ENCODE measurements around the gene SORCS2.
A peak's percentile ranks its signal among the peaks of the same experiment; 100 is the strongest.

Gene SORCS2

DNA sequence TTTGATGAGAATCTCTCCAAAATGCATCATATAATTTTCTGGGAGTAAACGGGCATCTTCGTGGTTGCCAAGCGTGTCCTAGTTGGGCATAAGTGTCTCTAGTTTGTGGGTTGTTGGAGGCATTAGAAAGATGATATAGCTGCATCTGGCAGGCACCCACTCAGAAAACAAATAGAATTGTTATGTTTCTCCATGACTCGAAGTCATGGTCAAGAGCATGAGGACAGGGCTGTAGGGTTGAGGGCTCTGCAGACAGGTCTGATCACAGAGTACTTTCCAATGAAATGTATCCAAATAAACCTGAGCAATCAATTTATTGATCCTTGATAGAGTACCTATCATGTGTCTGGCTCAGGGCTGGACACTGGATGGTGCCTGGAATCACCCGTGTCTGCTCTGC is 82.7 kb downstream of the SORCS2 start:
- no peak for DNase-seq

DNA sequence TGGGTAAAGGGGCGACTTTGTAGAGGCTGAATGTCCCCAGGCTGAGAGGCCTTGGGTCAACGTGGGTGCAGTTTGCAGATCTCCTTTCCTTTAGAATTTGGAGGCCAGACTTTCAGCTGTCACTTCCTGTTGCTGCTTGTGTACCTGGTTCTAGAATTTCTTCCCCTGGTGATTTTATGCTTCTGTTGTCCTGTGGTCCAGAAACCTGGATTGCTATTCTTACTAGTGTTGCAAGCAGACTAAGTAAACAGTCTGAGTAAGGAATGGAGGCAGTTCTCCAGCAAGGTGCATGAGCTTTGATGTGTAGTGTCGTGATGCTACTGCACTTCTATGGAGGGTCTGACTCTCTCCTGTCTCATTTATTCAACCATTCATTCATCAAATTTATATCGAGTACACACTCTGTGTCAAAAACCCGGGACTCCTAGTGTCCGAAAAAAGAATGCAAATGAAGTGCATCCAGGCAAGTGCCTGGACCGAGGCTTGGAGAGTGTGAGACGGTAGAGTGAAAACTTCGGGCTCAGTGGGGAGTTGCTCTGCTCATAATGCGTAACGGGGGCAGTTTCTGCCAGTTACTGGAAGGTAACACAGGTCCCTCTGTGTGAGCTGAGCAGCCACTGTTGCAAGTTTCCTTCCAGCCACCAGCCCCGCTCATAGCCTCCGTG is 83.3 kb downstream of the SORCS2 start:
- DNase-seq: no peak

DNA sequence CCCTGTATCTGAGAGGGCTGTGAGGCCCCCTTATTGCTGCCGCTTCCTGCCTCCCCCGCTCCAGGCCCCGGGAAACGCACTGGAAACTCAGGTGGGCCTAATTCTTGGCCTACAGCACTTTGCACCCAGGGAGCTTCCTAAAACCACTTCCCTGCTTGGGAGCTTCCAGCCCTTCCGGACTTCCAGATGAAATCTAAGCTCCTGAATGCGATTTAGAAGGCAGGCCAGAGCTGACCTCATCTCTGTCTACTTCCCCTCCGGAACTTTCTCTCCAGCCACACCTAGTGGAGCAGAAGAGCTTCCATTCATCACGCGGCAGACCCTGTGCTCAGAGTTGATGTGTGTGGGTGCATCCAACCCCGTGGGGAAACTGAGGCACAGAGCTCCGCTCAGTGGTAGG is 84.2 kb downstream of the SORCS2 start:
- peak; percentile 62 for DNase-seq

DNA sequence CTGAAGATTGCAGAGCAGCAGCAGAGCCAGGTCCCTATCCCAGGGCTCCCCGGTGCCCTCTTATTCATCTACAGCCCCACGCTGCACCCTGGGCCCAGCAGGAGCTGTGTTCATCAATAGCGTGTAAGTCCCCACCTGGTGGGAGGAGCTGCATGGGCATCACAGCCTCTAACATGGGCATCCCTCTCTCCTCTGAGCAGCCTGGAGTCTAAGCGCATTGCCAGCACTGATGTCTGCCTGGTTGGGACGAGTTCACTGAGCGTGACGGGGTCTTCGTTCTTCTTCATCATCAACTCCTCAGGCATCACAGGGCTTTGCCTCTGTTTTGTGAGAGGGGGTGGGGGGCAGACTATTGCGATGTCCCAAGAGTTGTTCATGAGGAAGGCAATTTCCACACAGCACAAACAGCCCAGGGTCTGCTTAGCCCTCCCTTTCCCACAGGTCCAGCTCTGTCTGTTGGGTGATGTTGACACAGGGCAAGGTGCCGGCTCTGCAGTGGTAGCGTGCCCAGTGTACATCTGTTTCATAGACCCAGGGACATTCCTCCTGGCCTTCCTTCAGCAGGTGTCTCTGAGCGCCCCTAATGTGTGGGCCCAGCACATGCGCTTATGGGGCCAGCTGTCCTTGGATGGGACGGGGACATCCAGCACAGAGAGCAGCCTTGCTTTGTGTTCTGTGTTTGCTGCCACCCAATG is 85.9 kb downstream of the SORCS2 start:
- DNase-seq: no peak

DNA sequence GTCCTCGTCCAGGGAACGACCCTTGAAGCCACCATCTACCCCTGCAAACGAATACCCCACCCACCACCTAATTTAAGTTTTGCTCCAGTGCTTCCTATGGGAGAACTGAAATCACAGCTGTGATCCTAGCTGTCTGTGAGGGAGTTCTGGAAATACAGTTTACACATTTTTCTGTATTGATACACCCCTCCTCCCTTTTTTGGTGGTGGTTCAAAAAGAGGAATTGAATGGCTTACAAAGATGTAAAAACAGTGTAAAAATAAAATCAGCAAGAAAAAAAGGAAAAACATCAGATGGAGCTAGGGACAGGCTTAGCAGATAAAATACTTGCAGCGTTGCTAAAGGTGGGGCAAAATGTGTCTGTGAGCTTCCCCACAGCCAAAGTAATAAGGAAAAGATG is 86.6 kb downstream of the SORCS2 start:
- no peak for DNase-seq

DNA sequence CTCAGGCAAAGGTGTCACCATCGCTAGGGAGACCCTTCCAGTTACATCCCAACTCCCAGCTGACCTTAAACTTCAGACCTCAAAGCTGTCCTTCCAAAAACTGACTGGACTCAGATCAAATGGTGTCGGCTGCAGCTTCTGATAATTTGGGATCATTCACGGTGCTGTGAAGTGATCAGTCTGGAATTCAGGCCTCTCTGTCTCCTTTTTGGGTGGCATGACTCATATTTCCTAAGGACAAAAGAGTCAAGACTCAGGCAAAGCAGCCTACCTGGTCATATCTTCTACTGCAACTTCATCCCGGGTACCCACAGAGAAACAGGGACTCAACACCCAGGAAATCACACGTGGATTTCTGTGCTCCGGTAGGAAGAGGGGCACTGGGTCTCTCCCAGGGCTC is 87.6 kb downstream of the SORCS2 start:
- no peak for DNase-seq

DNA sequence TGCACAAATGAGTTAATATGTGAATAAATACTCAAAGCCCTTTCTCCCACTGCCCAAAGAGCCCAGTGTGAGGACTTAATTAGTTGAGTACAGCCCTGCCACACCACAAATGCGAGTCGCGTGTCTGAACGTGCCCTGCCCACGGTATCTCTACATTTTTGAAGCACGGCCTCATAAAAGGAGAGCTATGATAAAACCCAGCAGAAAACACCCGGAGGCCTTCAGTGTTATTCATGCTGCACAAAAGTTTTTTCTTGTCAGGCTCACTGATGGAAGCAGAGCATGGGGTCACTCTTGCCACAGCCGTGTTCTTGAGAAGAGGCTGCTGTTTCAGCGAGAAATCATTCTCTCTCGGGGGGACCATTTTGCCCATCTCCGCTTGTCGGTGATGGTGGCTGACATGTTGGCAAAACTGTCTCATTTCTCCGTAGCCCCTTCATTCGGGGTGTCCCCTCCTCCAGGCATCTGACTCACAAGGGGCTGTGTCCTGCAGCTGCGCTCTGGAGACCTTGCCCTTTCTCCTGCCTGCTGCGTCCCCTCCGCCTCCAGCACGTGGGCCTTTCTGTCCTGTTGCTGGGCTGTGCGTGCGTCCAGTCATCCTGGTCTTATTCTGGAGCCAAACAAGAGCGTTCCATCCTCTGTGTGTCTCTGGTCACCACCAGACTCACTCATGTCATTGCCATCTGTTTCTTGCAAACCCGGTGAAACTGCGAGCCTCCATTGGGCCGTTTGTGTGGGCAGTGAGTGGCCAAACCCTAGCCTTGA is 88.8 kb downstream of the SORCS2 start:
- no peak for DNase-seq

DNA sequence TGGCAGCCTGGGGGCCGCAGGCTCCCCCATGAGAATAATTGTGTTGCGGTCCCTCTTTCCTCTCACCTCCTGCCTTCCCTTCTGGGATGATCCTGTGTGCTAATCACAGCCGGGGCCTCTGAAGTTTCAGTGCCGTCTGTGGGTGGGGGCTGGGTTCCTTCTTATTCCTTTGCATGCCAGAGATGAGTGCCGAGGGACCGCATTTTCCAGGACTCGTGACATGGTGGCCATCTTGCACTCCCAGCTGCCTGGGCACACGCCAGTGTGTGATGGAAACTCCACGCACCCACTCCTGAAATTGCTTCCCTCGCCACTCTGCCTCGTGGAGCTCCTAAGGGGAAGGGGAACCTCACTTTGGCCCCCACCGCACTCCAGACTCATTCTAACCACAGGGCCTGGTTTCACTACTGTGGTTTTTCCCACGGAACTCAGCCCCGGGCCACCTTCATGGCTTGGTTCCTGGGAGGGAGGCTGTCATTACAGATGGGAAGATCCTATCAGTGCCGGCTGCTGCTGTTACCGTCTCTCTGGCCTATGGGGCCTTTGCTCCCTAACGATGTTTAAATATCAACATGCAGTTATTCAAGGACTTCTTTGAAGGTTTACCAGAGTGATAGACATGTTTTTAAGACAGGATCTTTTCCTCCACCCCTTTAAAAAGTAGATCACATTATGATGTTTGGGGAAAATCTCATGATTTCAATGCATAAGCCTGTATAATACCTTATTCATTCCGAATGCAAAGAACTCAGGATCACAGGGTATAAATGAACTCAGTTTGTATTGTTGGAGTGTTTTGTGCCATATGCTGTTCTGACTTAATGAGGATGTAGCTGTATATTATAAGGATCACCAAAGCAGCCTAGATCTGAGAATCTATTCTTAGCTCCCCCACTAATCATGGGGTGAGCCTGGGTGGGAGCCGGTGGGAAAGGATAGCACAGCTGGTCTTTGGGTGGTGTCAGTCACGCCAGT is 89.6 kb downstream of the SORCS2 start:
- DNase-seq: no peak

DNA sequence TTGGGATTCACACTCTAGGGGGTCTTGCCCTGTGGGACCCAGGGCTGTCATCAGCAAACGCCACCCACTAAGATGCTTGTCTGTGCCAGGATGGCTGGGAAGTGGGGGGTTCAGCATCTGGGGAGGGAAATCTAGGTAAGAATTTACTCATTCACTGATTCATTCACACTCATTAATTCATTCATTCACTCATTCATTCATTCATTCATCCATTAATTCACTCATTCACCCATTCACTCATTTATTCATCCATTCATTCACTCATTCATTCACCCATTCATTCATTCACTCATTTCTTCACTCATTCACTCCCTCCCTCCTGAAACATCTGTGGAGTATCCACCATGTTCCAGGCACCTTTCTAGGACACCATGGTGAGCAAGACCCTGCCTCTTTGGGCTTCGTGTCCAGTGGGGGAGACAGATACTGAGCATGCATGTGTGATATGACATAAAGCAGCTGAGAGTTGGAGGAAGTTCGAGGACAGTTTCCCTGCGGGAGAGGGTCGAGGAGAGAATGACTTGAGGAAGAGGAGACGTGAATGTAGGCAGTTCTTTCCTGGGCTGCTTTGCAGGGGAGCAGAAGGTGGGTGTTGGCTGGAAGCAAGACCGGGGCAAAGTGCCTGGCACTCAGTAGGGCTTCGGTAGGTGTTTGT is 90.6 kb downstream of the SORCS2 start:
- DNase-seq: no peak

DNA sequence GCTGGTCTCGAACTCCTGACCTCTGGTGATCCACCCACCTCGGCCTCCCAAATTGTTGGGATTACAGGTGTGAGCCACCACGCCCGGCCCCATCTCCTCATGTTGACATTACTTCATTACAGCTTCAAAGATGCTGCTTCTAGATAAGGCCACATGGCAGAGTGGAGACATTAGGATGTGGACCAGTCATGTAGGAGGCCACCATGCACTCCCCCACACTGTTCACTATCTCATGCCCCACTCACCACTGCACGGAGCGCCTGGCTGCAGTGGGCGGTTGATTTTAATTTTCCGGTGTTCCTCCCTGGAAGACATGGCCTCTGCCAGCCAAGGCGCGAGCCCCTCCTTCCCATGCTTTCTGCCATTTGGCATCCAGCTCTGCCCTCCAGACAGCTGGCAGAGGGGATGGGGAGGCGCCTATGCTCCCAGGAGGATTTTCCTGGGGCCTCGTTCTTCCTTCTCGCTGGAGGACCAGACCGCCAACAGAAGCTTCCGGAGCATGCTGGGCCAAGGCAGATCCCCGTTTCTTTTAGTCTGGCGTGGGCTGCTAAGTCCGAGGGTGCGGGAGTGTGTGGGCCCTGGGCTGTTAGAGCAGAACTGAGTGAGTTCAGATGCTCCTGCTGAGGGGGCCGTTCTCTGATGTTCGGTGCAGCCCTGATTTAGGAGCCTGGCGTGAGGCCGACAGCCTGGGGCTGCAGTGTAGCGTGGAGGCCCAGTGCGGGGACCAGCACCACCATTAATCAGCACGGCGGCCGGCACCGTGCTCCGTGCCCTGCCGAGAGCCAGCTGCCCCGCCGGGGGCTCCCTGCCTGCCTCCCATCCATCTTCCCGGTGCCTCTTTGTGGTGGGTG is 93.1 kb downstream of the SORCS2 start:
- peak; percentile 78 for DNase-seq

DNA sequence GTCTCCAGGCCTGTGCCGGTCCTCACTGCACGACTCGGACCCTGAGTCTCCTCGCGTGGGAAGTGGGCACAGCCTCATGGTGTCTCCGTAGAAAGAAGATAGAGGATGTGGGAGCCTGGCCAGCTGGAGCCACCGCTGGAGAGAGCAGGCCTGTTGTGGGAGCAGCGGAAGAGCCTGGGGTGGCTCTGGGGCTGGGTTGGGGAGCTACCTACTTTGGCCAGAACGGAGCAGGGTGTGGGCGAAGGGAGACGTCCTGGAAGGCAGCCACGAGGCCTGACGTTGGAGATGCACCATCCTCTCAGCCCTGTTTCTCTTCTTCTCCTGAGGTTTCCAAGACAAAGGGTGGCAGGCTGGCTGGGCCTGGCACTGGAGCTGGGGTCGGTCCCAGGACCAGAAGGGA is 93.8 kb downstream of the SORCS2 start:
- no peak for DNase-seq

DNA sequence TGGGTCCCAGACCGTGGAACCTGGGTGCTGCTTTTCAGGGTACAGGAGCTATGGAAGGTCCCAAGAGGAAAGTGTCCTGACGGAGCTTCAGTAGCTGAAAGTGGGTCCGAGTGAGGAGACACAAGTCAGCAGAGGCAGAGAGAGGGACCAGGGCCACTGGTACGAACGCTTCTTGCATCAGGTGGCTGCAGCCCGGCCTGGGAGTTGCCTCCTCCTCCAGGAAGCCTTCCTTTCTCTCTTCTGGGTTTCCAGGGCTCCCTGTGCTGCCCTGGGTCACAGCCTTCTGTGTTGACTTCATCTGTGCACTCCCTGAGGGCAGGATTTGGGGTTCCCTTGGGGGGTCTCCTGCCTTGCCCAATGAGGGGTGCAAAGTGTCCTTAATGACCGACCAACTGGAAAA is 94.5 kb downstream of the SORCS2 start:
- DNase-seq: no peak

DNA sequence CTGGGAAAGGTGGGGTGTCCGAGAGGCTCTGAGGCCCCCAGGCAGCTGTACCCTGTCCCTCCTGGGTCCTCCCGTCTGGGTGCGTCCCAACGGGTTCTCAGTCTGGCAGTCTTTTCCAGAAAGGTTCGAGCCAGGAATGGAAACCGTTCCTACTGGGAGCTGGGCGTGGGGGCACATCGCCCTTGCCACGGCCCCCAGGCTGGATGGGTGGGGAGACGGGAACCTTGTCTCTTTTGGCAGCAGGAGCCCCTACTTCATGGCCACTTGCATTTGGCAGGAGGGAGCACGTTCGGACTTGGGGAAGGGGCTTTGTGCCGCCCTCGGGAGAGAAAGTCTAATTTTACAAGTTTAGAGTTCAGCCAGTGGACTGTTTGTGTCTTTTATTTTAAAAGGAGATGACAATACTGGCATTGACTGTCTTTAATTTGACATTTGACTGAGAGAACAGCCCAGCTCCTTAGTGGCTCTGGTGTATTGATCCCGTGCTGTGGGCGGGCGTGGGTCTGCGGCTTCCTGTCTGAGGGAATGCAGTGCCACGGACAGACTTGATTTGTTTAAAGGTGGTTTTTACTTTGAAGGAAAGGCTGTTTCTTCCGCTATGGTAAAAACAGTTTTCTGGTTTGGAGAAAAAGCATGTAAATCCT is 95.1 kb downstream of the SORCS2 start:
- DNase-seq: no peak

DNA sequence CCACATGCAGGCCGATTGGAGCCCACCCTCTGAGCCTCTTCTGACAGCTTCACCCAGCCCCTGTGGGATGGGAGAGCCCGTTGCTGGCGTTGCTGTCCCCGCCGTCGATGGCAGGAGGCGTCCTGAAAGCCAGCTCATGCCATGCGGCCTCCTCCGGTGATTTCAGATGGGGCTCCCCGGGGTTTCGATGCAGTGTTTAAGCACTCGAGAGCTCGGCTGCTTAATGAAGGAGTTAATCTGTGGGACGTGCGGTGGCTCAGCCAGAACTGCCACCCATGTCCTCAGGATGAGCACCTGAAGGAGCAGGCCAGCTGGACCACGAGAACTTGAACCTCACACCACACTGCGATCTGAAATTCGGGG is 95.6 kb downstream of the SORCS2 start:
- no peak for DNase-seq

DNA sequence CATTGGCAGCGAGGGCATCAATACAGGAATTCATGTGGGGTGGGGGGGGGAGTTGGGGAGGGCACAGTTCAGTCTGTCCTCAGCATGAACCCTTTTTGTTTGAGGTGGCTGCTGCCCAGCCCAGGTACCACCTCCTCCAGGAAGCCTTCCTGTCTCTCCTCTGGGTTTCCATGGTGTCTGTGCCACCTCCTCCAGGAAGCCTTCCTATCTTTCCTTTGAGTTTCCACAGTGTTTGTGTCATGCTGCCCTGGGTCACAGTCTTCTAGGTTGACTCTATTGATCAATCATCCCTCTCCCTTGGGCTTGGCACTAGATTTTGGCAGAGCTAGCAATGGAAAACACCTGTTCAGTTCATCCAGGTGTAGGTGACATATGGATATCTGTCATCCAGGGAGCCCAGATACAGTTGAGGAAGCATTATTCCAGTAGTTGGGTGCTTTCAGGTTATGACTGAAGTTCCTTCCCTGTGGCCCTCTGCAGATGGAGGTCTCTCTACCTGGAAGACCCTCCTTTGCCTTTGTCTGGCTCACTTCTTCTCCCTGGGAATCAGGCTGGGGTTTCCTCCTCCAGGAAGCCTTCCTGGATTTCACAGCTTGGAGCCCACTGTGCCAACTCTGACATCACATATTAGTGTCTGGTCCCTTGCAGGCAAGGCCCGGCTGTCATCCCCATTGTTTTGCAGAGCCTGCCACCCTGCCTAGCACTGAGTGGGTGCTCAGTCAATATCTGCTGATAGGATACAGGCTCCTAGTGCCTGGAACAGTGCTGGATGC is 96.6 kb downstream of the SORCS2 start:
- no peak for DNase-seq

DNA sequence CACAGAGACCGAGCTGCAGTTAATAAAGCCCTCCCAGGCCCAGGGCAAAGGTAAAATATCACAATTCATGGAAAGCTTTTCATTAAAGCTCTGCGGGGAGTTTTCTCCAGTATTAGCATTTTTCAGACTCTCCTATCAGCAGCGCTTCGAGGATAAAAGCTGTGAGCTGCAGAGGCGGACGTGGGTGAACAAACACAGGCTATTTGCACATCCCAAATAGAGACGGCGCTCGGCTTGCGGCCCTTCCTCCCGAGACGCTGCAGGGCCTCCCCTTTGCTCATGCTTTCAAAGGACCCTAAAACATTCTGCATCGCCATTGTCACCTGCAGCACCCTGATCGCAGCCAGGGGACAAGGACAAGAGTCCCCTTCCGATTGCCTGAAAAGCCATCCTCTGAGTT is 97.3 kb downstream of the SORCS2 start:
- no peak for DNase-seq

DNA sequence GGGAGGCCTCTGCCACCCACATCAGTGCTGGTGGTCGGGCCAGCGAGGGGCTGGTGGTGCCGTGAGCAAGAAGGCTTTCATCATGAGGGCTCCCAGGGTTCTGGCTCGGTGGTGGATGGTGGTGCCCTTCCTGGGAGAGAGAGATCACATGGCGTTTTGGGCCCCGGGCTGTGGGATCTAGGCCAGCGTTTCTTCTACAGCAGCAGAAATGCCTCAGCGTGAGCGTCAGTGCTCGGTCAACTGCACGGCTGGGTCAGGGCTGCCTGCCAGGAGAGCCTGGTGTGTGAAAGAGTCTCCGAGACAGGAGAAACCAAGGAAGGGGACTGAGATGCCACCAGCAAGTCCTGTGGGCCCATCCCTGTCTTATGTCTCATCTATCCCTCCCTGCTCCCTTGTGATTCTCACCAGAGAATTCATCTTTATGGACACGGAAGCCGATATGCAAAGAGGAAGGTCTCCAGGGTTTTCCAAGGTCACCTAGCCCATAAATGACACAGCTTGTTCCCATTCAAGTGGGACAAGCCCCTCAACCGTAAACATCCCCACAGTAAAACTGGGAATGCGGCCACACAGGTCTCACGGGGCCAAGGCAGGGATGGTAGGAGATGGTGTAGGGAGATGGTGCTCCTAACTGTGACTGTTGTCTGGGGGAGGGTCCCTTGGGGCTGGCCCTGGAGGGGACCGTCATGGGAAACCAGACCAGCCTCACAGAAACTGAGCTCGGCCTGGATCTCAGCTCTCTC is 99.2 kb downstream of the SORCS2 start:
- no peak for DNase-seq

DNA sequence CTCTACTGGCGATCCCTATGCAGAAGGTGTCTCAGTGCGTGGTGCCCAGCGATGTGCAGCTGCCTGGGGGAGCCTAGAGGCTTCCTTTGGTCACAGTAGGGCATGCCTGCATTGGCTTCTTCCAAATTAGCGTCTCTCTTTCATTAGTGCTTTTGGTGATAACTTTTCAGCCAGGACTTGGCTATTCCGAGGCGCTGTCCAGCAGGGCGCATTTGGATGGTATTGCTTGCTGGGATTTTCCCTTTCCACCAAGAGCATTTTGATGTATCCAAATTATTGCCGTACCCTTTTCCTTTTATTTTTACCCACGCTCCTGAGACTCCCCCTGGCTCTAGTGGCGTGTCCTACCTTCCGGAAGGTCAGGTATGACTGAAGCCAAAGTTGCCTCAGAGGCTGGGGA is 101.4 kb downstream of the SORCS2 start:
- no peak for DNase-seq

DNA sequence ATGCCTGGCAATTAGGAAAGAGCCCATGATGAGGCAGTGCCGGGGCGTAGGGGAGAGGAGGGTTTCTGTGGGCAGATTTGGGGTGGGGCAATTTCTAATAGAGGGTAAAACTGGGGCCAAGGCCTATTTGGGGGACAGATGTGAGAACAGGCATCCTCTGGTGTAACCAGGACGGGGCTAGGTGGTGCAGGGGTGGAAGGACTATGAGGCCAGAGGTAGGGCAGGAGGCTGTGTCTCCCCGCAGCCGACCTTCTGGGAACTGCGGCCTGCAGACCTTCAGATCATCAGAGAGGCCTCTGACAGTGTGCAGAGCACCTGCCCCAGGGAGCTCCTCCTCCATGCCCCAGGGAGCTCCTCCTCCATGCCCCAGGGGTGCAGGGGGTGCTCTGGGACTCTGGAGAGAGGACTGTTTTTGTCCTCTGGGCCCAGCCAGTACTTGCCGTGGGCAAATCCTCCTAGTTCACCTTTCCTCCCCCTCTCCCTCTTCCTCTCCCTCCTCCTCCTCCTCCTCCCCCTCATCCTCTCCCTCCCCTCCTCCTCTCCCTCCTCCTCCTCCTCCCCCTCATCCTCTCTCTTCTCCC is 101.9 kb downstream of the SORCS2 start:
- no peak for DNase-seq

All from left hindlimb (tissue), 1 donor.